ENCODE data around the gene BTBD9. TPM values are rescaled to one million over a fixed set of nuclear protein-coding genes. Genes with fewer than 3 reads are reported as not detected.
A peak's percentile ranks its signal among the peaks of the same experiment; 100 is the strongest.

The BTBD9 gene
- total RNA-seq, 4 donors from 2014 or later = 15.4 to 50.0 (median 21.9) TPM

- DNase-seq (ENCODE audit: low spot score in 2 of 2) = peak in 1 of 2 donors; percentile 23
- Histone ChIP-seq H3K4me3 (no peak overlapping the region), H3K9me3 (no peaks in the 10 kb centered on the region), H3K27ac (no peak overlapping the region), H3K4me1 (no peaks in the 10 kb centered on the region), H3K27me3 (no peaks in the 10 kb centered on the region), H3K36me3 (peaks cover 3% of the 10 kb centered on the region)
- WGBS = 89% methylated on average over 7 of the region's 9 CpGs
- TF ChIP-seq POLR2AphosphoS5 (IDR thresholded peaks at IDR 0.05) (no peak), EP300 (IDR thresholded peaks at IDR 0.05) (no peak), POLR2A (IDR thresholded peaks at IDR 0.05) (no peak)
- TF ChIP-seq, protein P1, sequence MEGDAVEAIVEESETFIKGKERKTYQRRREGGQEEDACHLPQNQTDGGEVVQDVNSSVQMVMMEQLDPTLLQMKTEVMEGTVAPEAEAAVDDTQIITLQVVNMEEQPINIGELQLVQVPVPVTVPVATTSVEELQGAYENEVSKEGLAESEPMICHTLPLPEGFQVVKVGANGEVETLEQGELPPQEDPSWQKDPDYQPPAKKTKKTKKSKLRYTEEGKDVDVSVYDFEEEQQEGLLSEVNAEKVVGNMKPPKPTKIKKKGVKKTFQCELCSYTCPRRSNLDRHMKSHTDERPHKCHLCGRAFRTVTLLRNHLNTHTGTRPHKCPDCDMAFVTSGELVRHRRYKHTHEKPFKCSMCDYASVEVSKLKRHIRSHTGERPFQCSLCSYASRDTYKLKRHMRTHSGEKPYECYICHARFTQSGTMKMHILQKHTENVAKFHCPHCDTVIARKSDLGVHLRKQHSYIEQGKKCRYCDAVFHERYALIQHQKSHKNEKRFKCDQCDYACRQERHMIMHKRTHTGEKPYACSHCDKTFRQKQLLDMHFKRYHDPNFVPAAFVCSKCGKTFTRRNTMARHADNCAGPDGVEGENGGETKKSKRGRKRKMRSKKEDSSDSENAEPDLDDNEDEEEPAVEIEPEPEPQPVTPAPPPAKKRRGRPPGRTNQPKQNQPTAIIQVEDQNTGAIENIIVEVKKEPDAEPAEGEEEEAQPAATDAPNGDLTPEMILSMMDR (IDR thresholded peaks at IDR 0.05) = no peak
Measured at GRCh38 chr6:38193481-38194281, 446.0 kb downstream of the BTBD9 start.

- H3K27ac ChIP-seq = no peak overlapping the region
- peak in 1 of 2 donors; percentile 44 for DNase-seq (ENCODE audit: low spot score in 2 of 2)
- H3K9me3 ChIP-seq = no peaks in the 10 kb centered on the region
- no peak overlapping the region for H3K4me3 ChIP-seq
- H3K4me1 ChIP-seq = no peaks in the 10 kb centered on the region
- TF ChIP-seq, protein P1 (IDR thresholded peaks at IDR 0.05) = no peak
- TF ChIP-seq POLR2AphosphoS5 (IDR thresholded peaks at IDR 0.05) (no peak), EP300 (IDR thresholded peaks at IDR 0.05) (no peak), POLR2A (IDR thresholded peaks at IDR 0.05) (no peak)
- no peaks in the 10 kb centered on the region for H3K27me3 ChIP-seq
- WGBS = 91% methylated on average over 7 of the region's 7 CpGs
- H3K36me3 ChIP-seq = peaks cover 3% of the 10 kb centered on the region
Measured at GRCh38 chr6:38193051-38193450, 446.7 kb downstream of the BTBD9 start.

DNA sequence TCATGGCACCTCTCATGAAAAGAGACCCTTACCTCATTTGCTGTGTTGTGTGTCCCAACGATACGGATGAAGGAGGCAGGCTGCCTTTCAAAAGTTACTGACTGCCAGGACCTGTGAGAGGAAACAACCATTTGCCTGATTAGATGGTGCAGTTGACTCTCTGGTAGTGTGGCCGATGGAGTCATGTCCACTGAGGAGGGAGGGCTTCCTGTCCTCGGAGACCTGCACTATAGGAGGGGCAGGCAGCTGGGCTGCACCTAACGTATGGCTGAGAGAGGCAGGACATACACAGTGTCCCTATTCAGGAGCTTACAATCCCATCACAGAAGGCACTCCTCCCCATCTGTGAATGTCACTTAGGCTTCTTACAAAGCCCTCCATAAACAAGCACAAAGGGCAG, 447.2 kb downstream of the BTBD9 start:
- peak in 1 of 2 donors; percentile 23 for DNase-seq (ENCODE audit: low spot score in 2 of 2)
- Histone ChIP-seq H3K27me3 (no peaks in the 10 kb centered on the region), H3K27ac (no peak overlapping the region), H3K9me3 (no peaks in the 10 kb centered on the region), H3K36me3 (peaks cover 3% of the 10 kb centered on the region), H3K4me1 (no peaks in the 10 kb centered on the region), H3K4me3 (no peak overlapping the region)
- TF ChIP-seq POLR2AphosphoS5 (IDR thresholded peaks at IDR 0.05) (no peak), EP300 (IDR thresholded peaks at IDR 0.05) (no peak), POLR2A (IDR thresholded peaks at IDR 0.05) (no peak)
- TF ChIP-seq, protein P1 (IDR thresholded peaks at IDR 0.05) = no peak
- 86% methylated on average over 4 of the region's 5 CpGs for WGBS

GRCh38 chr6:38192011-38192410, 447.7 kb downstream of the BTBD9 start:
- WGBS = 96% methylated on average over 9 of the region's 9 CpGs
- H3K4me1 ChIP-seq = no peaks in the 10 kb centered on the region
- no peak overlapping the region for H3K27ac ChIP-seq
- TF ChIP-seq EP300 (IDR thresholded peaks at IDR 0.05) (no peak), POLR2A (IDR thresholded peaks at IDR 0.05) (no peak)
- H3K4me3 ChIP-seq = no peak overlapping the region
- H3K9me3 ChIP-seq = no peaks in the 10 kb centered on the region
- H3K27me3 ChIP-seq = no peaks in the 10 kb centered on the region
- peak in 1 of 2 donors; percentile 43 for DNase-seq (ENCODE audit: low spot score in 2 of 2)
- H3K36me3 ChIP-seq = peaks cover 3% of the 10 kb centered on the region

GRCh38 chr6:38191418-38191817, 448.3 kb downstream of the BTBD9 start:
- TF ChIP-seq POLR2A (IDR thresholded peaks at IDR 0.05) (no peak), POLR2AphosphoS5 (IDR thresholded peaks at IDR 0.05) (no peak), EP300 (IDR thresholded peaks at IDR 0.05) (no peak)
- TF ChIP-seq, protein P1 (IDR thresholded peaks at IDR 0.05) = no peak
- 92% methylated on average over 9 of the region's 9 CpGs for WGBS

More at GRCh38 chr6:38191418-38191817, 448.3 kb downstream of the BTBD9 start:
- H3K4me1 ChIP-seq = no peaks in the 10 kb centered on the region
- no peak overlapping the region for H3K4me3 ChIP-seq
- DNase-seq (ENCODE audit: low spot score in 2 of 2) = peak in 1 of 2 donors; percentile 60
- H3K27ac ChIP-seq = no peak overlapping the region
- H3K36me3 ChIP-seq = peaks cover 3% of the 10 kb centered on the region
- no peaks in the 10 kb centered on the region for H3K27me3 ChIP-seq
- H3K9me3 ChIP-seq = no peaks in the 10 kb centered on the region
